Loucy (cell line): ENCODE data around the gene VWDE.

ENCODE experiments used
- CTCF ChIP-seq: fragments of 200-600 bp; sonication (generic); conservative IDR thresholded peaks from 2 replicates; pipeline ENCODE4 v1.5.1; 2014; ENCODE audit warnings: mild to moderate bottlenecking, antibody characterized with exemption, low read length
- EZH2phosphoT487 ChIP-seq: fragments of 200-600 bp; IDR thresholded peaks from 2 replicates; pipeline ENCODE4 v1.6.1; 2018; ENCODE audit warnings: antibody characterized with exemption, mild to moderate bottlenecking, moderate library complexity, borderline replicate concordance

- TF ChIP-seq CTCF (no peak), EZH2phosphoT487 (no peak)
These were observed 106.2 kb downstream of the VWDE start for GRCh38 chr7:12297283-12298108.
